GM21447 (cell line): ENCODE measurements around the gene RPL35.
"Not testable (repeated sequence)": the region's sequence is repeated elsewhere in the genome, so short reads cannot be mapped to it uniquely, and the experiment has no call there.

ENCODE experiments used
- ATAC-seq: cut with Tn5 transposase; IDR thresholded peaks from one replicate; pipeline ENCODE4 v1.9.1; 2021; ENCODE audit not compliant: unreplicated experiment

The RPL35 gene

GRCh38 chr9:124852829-124853531, 8.8 kb downstream of the RPL35 start, which contains the start of gene WDR38:
TSS of gene WDR38 (plus strand) at chr9:124853460. CDS start at chr9:124853532, 72 bp downstream.
- peak; percentile 62 for ATAC-seq

- ATAC-seq = no peak
These were observed 9.5 kb downstream of the RPL35 start for GRCh38 chr9:124852121-124852828.

GRCh38 chr9:124849801-124850200, 12.0 kb downstream of the RPL35 start:
- no peak for ATAC-seq

- no peak for ATAC-seq
These were observed 14.8 kb downstream of the RPL35 start for GRCh38 chr9:124846969-124847368.

GRCh38 chr9:124846467-124846866, 15.3 kb downstream of the RPL35 start:
- not testable (repeated sequence) for ATAC-seq

GRCh38 chr9:124844291-124844690, 17.5 kb downstream of the RPL35 start:
- no peak for ATAC-seq

GRCh38 chr9:124843456-124844034, 18.2 kb downstream of the RPL35 start:
- no peak for ATAC-seq

- ATAC-seq = no peak
These were observed 20.5 kb downstream of the RPL35 start for GRCh38 chr9:124841075-124841821.

GRCh38 chr9:124840300-124840833, 21.4 kb downstream of the RPL35 start:
- no peak for ATAC-seq

GRCh38 chr9:124839612-124840299, 22.0 kb downstream of the RPL35 start:
- no peak for ATAC-seq

- not testable (repeated sequence) for ATAC-seq
These were observed 23.0 kb downstream of the RPL35 start for GRCh38 chr9:124838567-124839275.

- not testable (repeated sequence) for ATAC-seq
These were observed 23.6 kb downstream of the RPL35 start for GRCh38 chr9:124838132-124838531.

- ATAC-seq = no peak
These were observed 26.7 kb downstream of the RPL35 start for GRCh38 chr9:124835026-124835557.

- no peak for ATAC-seq
These were observed 27.2 kb downstream of the RPL35 start for GRCh38 chr9:124834591-124834990.

GRCh38 chr9:124831642-124832364, 30.0 kb downstream of the RPL35 start:
- ATAC-seq = no peak

GRCh38 chr9:124830593-124830992, 31.2 kb downstream of the RPL35 start:
- no peak for ATAC-seq

- no peak for ATAC-seq
These were observed 32.5 kb downstream of the RPL35 start for GRCh38 chr9:124829334-124829669.

- ATAC-seq = no peak
These were observed 33.0 kb downstream of the RPL35 start for GRCh38 chr9:124828489-124829333.
